ENCODE measurements around the gene TSC22D1. TPM values are rescaled to one million over a fixed set of nuclear protein-coding genes. Genes with fewer than 3 reads are reported as not detected.

The TSC22D1 gene
- total RNA-seq, 2 experiments from 2014 or later: 6.0 to 6.7 TPM

DNA sequence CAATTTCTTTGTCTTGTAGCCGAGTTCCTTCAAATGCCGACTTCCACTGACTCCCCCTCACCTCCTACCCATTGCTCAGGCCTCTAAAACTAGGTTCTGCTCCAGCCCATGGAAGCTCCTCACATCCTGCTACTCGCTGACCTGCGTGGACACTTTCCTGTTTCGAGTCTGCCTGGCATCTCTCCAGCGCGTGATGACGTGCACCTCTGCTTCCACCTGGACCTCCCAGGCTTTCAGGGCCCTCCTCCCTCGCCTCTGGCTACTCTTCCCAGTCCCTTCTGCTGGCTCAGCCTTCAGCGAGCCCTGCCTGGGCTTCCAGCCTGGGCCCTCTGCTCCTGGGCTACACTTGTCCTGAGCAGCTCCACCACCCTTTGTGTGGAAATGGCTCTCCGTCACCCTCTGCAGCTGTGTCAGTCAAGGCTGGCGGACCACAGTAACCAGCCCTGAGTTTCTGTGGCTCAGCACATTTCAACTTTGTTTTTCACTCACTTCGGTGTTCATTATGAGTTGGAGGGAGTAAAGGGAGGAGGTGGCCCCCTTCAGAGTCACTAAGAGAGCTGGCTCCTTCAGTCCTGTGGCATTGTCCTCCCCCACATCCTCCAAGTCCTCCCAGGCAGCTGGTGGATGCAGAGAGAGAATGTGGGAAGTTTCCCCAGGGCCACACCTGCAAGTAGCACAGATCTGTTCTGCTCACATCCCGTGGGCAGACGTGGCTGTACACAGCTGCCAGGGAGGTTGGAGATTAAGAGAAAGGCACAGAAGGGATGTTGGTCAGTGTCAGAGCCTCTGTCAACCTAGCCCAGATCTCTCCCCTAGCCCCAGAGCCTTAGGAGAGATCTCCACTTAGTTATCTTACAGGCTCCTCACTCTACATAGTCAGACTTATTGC is 153.1 kb downstream of the TSC22D1 start:
- Mint-ChIP-seq H3K4me1 (no peaks in the 10 kb centered on the region), H3K27ac (no peak overlapping the region), H3K36me3 (no peaks in the 10 kb centered on the region), H3K9me3 (no peaks in the 10 kb centered on the region), H3K4me3 (no peak overlapping the region), H3K27me3 (peaks cover 9% of the 10 kb centered on the region)
- DNase-seq: no peak

DNA sequence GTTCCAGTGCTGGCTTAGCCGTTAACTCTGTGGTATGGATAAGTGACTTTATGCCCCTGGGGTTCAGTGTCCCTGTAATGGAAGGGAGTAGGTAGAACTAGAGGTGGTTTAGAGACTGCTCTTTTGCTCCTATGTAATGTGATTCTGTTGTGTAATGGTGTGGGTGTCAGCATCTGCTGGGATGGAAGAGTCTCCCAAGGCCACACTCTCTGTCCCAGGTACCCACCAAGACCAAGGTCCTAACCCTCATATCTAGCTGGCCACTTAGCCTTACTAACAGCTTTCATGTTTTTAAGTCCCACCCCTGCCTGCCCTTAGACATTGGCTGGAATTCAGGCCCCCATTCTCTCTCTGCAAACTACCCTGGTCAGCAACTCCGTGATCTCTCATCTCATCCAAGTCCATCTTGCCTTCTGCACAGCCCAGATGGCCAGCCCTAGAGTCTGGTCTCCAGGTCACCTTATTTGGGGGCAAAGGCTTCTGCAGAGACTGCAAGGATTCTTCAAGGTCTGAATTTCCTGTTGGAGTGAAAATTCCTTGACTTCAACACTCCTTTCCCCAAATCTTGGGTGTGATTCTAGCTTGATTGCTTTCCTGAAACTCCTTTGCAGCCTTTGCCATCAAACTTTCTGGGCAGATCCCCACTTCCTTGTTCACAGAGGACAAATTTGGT is 154.1 kb downstream of the TSC22D1 start:
- H3K27ac Mint-ChIP-seq: no peak overlapping the region
- DNase-seq: no peak
- H3K4me3 Mint-ChIP-seq: no peak overlapping the region
- peaks cover 9% of the 10 kb centered on the region for H3K27me3 Mint-ChIP-seq
- H3K9me3 Mint-ChIP-seq: no peaks in the 10 kb centered on the region
- H3K4me1 Mint-ChIP-seq: no peaks in the 10 kb centered on the region
- no peaks in the 10 kb centered on the region for H3K36me3 Mint-ChIP-seq

DNA sequence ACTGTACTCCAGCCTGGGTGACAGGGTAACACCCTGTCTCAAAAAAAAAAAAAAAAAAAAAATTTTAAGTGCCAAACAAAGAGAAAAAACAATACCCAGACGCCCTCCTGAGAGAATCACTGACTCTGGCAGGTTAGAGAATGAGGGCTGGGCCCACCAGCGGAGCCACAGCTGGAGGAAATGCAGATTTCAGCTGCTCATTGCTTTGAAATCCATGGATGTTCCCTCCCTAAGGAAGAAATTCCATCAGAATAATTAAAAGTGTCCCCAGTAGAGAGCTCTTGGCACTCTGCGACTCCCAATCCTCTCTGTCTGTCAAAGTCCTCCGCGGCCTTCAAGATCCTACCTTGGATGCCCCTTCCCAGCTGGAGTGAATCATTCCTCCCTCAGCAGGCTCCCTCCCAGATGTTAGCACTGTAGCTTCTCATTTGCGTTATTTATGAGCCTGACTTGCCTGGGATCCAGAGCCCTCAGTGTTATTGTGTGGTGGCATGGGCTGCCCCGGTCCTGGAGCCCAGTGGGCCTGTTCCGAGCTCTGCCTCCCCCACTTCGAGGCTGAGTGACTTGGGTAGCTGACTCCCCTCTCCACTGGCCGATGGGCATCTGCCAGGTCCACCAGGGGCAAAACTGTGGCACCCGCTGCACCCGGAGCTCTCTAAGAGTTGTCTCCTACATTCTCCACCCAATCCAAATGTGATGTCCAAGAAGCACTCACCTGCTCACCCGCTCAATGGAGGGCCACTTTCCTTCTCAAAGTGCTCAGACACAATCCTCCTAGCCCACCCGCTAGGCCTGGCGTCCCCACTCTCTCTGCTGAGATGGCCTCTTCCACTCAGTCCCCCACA is 155.5 kb downstream of the TSC22D1 start:
- Mint-ChIP-seq H3K4me3 (no peak overlapping the region), H3K27me3 (peaks cover 9% of the 10 kb centered on the region), H3K27ac (no peak overlapping the region), H3K9me3 (no peaks in the 10 kb centered on the region), H3K4me1 (no peaks in the 10 kb centered on the region), H3K36me3 (no peaks in the 10 kb centered on the region)
- DNase-seq: no peak

DNA sequence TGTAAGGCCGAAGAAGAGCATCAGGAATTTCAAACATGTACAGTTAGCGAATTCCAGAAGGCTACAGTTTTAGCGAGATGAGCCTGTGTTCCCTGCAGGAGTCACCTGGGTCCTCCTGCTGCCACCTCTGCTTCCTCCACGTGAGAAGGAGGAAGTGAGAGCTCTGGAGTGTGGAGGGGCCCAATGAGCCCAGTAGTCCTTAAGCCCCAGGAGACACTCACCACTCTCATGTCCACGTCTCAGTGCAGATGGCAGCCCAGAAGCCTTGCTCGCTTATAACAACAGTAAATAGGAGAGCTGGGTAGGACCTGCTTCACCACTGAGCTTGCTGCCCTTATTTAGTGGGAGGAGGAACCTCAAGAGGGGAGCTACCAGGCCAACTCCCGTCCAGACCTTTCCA is 158.3 kb downstream of the TSC22D1 start:
- no peaks in the 10 kb centered on the region for H3K4me1 Mint-ChIP-seq
- no peak for DNase-seq

DNA sequence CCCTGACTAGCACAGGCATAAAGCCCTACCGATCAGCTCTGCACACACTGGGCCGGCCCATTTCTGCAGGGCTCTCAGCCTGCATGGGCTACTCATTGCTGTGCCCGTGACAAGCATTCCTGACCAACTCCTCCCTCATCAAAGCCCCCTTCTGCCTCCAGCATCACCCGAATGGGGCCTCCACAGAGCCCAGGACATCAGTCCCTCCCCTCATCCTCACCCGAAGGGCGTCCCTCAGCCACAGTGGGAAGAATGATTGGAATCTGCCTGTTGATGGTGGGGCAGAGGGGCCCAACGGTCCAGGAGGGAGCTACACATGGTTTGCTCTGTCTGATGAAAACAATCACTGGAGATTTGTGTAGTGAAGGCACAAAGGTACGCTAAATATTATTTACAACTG is 158.7 kb downstream of the TSC22D1 start:
- Mint-ChIP-seq H3K4me1 (no peaks in the 10 kb centered on the region), H3K36me3 (no peaks in the 10 kb centered on the region), H3K9me3 (no peaks in the 10 kb centered on the region), H3K27me3 (no peaks in the 10 kb centered on the region), H3K27ac (no peak overlapping the region), H3K4me3 (no peak overlapping the region)
- DNase-seq: no peak

More for the DNA sequence above, 158.3 kb downstream of the TSC22D1 start:
- H3K36me3 Mint-ChIP-seq: no peaks in the 10 kb centered on the region
- no peaks in the 10 kb centered on the region for H3K27me3 Mint-ChIP-seq
- H3K27ac Mint-ChIP-seq: no peak overlapping the region
- H3K4me3 Mint-ChIP-seq: no peak overlapping the region
- no peaks in the 10 kb centered on the region for H3K9me3 Mint-ChIP-seq

DNA sequence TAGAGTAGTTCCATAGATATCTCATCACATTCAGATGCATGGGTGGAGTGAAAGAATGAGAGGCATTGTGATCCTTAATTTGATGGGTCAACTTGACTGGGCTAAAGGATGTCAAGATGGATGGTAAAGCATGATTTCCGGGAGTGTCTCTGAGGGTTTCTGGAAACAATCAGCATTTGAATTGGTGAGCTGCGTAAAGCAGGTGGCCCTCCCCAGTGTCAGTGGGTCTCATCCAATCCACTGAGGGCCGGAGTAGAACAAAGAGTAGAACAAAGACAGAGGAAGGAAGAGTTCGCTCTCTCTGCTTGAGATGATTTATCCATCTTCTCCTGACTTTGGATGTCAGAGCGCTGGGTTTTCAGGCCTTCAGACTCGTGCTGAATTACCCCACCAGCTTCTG is 159.4 kb downstream of the TSC22D1 start:
- no peaks in the 10 kb centered on the region for H3K36me3 Mint-ChIP-seq

DNA sequence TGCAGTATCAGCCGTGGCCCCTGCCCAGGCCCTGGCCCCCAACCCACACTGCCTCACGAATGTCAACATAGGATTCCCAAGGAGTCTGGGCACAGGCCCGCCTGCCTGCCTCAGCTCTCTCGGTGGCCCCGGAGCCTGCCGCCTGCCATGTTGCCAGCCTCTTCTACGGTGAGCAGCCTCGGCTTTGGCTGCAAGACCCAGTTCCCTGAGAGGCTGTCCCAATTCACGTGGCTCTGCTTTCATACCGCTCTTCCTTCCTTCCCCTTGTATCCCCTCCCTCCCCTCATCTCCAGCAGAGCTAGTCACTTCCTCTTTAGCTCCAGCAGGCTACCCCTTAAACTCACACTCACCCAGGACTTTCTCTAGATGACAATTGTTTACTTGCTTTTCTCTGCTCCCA is 159.8 kb downstream of the TSC22D1 start:
- Mint-ChIP-seq H3K9me3 (no peaks in the 10 kb centered on the region), H3K4me3 (no peak overlapping the region), H3K27me3 (no peaks in the 10 kb centered on the region), H3K36me3 (no peaks in the 10 kb centered on the region), H3K4me1 (no peaks in the 10 kb centered on the region), H3K27ac (no peak overlapping the region)
- DNase-seq: no peak

More for the DNA sequence above, 159.4 kb downstream of the TSC22D1 start:
- no peaks in the 10 kb centered on the region for H3K4me1 Mint-ChIP-seq
- no peaks in the 10 kb centered on the region for H3K27me3 Mint-ChIP-seq
- no peaks in the 10 kb centered on the region for H3K9me3 Mint-ChIP-seq
- no peak overlapping the region for H3K4me3 Mint-ChIP-seq
- H3K27ac Mint-ChIP-seq: no peak overlapping the region
- no peak for DNase-seq

DNA sequence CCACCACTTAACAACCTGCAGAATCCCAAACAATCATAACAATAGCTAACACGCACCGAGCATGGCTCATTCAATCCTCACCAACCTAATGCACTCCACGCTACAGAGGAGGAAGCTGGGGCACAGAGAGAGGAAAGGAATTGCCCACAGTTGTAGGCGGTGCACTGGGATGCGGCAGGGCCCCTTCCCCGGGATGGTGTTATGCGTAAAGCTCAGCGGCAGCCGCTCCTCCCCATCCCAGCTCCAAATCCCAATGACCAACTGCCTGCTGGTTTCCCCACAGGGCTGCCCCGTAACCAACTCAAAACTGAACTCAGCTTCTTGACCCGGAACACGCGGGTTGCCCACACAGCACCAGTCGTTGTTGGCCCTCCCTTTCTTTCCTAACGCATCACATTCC is 160.3 kb downstream of the TSC22D1 start:
- no peaks in the 10 kb centered on the region for H3K36me3 Mint-ChIP-seq
- DNase-seq: no peak
- no peaks in the 10 kb centered on the region for H3K27me3 Mint-ChIP-seq
- no peak overlapping the region for H3K4me3 Mint-ChIP-seq
- no peaks in the 10 kb centered on the region for H3K9me3 Mint-ChIP-seq
- H3K27ac Mint-ChIP-seq: no peak overlapping the region
- H3K4me1 Mint-ChIP-seq: no peaks in the 10 kb centered on the region

DNA sequence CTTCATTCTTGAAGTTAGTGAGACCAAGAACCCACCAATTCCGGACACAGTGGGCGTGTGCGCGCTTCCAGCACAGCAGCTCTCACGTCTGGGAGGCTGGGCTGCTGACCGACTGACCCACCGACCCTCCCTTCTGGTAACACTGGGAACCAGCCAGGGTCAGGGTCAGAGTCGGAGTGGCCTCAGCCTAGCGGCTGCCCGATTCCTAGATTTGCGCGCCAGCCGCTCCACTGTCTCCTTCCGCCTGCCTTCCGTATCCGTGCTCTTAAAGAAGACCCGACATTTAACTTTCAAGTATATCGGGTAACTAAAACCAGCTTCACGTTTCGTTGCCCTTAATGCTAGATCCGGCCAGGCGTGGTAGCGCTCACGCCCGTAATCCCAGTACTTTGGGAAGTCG is 161.4 kb downstream of the TSC22D1 start:
- H3K4me1 Mint-ChIP-seq: no peaks in the 10 kb centered on the region
- H3K9me3 Mint-ChIP-seq: no peaks in the 10 kb centered on the region
- no peak overlapping the region for H3K4me3 Mint-ChIP-seq
- no peaks in the 10 kb centered on the region for H3K36me3 Mint-ChIP-seq
- DNase-seq: no peak
- no peaks in the 10 kb centered on the region for H3K27me3 Mint-ChIP-seq
- H3K27ac Mint-ChIP-seq: no peak overlapping the region

DNA sequence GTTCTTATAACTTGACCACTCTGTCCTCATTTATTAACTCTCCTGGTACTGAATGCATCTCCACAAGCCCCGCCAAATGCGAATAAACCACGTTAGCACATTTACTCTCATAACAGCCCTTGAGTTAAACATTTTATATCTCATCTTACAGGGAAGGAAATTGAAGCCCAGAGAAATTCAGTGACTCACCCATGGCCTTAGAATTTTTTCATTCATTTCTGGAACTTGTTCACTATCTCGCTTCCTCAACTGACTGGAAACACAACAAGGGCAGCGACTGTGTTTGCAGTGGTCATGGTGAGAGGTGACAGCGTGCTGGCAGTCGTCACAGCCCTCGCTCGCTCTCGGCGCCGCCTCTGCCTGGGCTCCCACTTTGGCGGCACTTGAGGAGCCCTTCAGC is 163.0 kb downstream of the TSC22D1 start:
- peaks cover 3% of the 10 kb centered on the region for H3K27me3 Mint-ChIP-seq
- H3K36me3 Mint-ChIP-seq: no peaks in the 10 kb centered on the region
- H3K9me3 Mint-ChIP-seq: no peaks in the 10 kb centered on the region
- DNase-seq: no peak
- H3K27ac Mint-ChIP-seq: no peak overlapping the region
- H3K4me1 Mint-ChIP-seq: no peaks in the 10 kb centered on the region
- H3K4me3 Mint-ChIP-seq: no peak overlapping the region

DNA sequence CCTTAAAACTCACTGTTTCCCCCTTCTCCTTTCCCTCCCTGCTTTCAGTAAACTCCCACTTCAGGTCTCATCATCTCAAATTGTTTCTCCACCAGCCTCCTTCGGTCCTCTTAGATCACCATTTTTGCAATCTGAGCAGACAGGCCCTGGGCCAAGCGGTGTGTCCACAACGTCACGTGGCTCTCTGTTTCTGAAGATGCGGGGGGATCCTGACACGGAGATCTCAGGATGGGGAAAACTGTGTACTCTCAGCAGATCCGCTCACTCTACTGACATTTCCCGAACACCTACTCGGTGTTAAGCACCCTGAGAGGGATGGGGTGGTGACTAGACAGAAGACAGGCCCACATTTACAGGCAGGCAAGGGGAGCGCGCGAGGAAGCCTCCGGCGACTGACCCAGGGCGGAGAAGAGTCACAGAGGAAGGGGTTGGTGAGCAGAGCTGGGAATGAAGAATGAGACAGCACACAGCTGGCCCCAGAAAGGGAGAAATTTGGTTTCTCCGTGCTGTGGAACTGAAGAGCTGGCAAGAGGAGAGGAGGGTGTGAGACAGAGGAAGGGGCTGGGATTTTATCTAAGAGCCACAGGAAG is 163.7 kb downstream of the TSC22D1 start:
- no peaks in the 10 kb centered on the region for H3K4me1 Mint-ChIP-seq
- peaks cover 3% of the 10 kb centered on the region for H3K27me3 Mint-ChIP-seq
- no peaks in the 10 kb centered on the region for H3K9me3 Mint-ChIP-seq
- no peaks in the 10 kb centered on the region for H3K36me3 Mint-ChIP-seq
- DNase-seq: no peak
- no peak overlapping the region for H3K4me3 Mint-ChIP-seq
- H3K27ac Mint-ChIP-seq: no peak overlapping the region

DNA sequence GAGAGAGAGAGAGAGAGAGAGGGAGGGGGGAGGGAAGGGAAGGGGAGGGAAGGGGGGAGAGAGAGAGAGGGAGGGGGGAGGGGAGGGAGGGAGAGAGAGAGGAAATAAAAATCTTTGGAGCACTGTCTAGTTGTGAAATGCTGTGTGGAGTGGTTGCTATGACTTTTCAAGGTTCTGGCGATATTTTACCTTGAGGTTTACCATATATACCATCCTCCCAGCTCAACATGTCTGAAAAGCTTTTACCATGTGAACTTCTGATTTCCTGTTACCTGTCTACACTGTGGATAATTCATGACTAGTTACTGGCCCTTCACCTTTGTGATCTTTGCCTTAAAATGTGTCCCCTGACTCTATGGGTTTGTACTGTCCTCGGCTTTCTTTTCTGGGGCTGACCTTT is 164.3 kb downstream of the TSC22D1 start:
- Mint-ChIP-seq H3K4me3 (no peak overlapping the region), H3K27me3 (peaks cover 3% of the 10 kb centered on the region), H3K36me3 (no peaks in the 10 kb centered on the region), H3K4me1 (no peaks in the 10 kb centered on the region), H3K27ac (no peak overlapping the region), H3K9me3 (no peaks in the 10 kb centered on the region)
- no peak for DNase-seq

DNA sequence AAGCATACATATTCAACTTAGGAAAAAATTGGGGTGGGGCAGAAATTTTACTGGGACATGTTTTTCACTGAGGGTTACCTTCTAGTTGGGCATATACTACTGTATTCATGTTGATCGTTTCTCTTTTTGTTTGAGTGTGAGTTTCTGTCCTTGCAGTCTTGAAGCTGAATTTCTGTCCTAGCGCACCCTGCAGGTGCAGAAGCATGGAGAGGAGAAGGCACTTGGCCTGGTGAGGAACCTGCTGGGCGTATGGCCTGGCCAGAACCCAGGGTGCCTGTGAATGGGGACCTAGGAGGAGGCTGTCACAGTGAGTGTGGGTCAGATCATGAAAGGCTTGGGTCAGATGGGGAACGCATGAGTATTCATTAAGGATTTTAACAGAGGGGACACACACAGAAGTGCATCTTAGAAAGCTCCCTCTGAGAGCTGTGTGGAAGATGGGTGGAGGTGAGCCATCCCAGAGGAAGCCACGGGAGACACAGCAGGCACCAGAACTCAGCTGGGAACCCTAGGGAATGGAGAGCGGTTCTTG is 165.7 kb downstream of the TSC22D1 start:
- H3K4me1 Mint-ChIP-seq: no peaks in the 10 kb centered on the region
- no peaks in the 10 kb centered on the region for H3K36me3 Mint-ChIP-seq
- H3K27me3 Mint-ChIP-seq: peaks cover 3% of the 10 kb centered on the region
- H3K4me3 Mint-ChIP-seq: no peak overlapping the region
- no peaks in the 10 kb centered on the region for H3K9me3 Mint-ChIP-seq
- no peak for DNase-seq
- no peak overlapping the region for H3K27ac Mint-ChIP-seq

DNA sequence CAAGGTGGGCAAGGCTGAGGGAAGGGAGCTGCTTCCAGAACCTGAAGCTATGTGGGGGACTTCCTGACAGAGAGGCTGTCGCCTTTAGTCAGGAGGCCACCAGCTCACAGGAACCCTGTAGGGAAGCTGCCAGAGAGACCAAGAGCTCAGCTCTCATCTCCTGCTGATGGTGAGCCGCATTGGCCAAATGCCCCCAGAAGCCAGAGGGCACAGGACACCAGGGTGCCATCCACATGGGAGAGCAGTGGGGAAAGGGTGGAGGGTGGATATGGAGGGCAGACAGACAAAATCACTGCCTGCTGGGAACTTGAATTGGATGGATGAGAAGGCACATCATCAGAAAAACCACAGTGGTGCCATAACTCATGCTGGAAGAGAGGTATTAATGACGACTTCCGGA is 166.5 kb downstream of the TSC22D1 start:
- Mint-ChIP-seq H3K36me3 (no peaks in the 10 kb centered on the region), H3K4me3 (no peak overlapping the region), H3K4me1 (no peaks in the 10 kb centered on the region), H3K27me3 (peaks cover 3% of the 10 kb centered on the region), H3K27ac (no peak overlapping the region), H3K9me3 (no peaks in the 10 kb centered on the region)
- no peak for DNase-seq

DNA sequence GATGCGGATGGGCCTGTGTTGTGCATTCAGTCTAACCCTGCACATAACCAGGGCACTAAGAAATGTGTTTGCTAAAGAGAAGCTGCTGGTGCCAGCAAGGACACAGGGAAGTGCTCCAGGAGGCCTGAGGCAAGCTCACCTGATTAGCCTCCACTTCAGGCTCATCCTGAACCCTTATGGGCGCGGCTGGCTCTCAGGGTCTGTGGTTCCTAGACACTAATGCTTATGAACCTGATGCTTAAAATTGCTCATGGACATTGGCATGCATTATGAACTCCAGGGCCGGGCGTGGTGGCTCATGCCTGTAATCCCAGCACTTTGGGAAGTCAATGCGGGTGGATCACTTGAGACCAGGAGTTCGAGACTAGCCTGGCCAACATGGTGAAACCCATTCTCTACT is 168.2 kb downstream of the TSC22D1 start:
- H3K27me3 Mint-ChIP-seq: peaks cover 3% of the 10 kb centered on the region
- no peaks in the 10 kb centered on the region for H3K36me3 Mint-ChIP-seq
- no peaks in the 10 kb centered on the region for H3K9me3 Mint-ChIP-seq
- H3K4me1 Mint-ChIP-seq: no peaks in the 10 kb centered on the region
- no peak overlapping the region for H3K4me3 Mint-ChIP-seq
- DNase-seq: no peak
- no peak overlapping the region for H3K27ac Mint-ChIP-seq

Data from activated naive CD8-positive, alpha-beta T cell treated with anti-CD3 and anti-CD28 coated beads for 36 hours (primary cell).